CD4-positive, alpha-beta T cell treated with Interleukin-2 at 100 ng/mL for 4 hours (primary cell): ENCODE results near the gene SLC3A2.

Experiments used
- DNase-seq: peaks from one replicate; pipeline ENCODE4 v3.0.0-alpha.2; 2020; ENCODE audit warnings: low spot score

Gene SLC3A2

DNA sequence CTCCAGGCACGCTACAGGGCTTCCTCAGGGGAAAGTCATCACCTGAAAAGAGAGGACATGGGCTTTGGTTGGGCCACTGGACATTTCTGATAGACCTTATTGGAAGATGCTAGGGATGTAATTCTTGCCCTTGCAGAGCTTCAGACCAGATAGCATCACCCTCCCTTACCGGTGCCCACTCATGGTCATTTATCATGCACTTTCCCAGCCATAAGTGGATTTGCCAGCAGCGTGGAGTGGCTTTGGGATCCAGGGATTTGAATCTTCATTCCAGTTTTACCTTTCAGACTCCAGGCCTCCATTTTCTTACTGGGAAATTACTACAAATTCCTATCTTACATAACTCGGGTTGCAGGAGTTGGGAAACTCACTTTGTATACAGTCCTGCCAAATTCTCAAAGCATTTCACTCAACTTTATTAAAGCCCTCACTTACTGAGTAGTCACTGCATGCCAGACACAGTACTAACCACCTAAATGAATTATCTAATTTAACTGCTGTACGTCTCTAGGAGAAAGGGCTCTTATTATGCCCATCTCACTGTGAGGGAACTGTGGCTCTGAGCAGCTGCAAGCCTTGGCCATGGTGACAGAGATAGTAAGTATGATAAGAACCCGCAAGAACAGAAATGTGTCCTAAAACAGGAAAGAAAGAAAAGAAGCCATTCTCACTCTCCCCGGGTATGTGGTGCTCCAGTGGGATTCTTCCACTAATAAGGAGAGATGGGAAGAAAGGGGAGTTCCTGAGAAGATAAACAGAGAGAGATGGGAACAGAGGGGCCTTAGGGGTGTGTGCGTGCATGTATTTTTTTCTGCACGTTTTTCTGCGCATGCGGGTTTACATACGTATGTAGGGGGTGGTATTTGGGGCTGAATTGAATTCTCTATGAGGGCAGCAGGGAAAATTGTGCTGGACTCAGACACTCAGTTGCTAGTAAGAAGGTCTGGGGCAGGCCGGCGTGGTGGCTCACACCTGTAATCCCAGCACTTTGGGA lies 30.7 kb downstream of the SLC3A2 start:
- no peak for DNase-seq

DNA sequence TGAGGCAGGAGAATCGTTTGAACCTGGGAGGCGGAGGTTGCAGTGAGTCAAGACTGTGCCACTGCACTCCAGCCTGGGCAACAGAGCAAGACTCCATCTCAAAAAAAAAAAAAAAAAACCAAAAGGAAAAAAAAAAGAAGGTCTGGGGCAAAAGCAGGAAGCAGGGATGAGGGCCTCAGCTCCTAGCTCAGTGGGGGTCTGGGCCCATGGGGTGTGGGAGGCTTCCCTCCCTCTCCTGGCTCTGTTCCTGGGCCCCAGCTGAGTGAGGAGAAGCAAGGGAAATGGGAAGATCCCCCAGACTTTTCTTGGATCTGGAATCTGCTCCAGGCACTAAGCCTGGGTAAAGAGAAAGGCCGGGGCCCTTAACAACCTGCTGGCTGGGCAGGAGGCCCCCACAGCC lies 31.6 kb downstream of the SLC3A2 start:
- DNase-seq: no peak

DNA sequence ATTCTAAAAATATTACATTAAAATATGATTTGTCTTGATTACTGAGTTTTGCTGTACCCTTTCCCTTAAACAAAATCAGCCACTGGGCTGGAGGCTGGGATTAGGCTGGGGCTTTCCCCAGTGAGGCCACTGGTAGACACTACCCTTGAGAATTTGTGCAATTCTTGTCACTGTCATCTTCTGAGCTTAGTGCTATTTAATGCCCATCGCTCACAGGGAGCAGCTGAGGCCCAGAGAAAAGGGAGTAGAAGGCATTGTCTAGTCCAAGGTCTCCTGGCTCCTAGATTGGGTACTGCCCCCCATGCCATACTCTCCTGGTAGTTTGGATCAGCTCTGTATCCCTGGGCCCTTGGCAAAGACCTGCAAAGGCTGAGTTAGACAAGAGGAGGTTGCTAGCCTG lies 33.7 kb downstream of the SLC3A2 start:
- DNase-seq: no peak

DNA sequence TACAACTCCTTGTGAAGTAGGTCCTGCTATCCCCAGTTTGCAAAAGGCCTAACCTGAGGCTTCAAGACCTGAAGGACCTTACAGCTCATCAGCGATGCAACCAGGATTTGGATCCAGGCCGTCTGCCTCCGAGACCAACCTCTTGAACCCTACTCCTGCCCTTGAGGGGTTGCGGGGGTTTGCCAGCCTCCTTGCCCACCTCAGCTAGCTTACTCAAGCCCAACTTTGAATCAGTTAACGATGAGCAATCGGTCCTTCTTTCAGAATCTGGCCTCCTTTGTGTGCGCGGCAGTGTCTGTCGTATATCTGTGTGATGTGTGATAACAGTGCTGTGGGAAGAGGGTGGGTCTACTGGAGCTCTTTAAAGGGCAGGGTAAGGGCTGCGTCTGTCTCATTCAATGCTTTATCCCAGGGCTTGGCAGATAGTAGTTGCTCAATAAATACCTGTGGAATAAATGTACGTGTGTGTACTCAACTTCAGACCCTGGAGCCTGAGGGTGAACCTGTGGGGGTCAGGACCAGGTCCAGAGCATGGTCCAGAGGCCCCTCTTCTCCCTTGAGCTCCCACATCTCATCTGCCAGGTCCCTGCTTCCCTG lies 37.3 kb downstream of the SLC3A2 start:
- DNase-seq: no peak

DNA sequence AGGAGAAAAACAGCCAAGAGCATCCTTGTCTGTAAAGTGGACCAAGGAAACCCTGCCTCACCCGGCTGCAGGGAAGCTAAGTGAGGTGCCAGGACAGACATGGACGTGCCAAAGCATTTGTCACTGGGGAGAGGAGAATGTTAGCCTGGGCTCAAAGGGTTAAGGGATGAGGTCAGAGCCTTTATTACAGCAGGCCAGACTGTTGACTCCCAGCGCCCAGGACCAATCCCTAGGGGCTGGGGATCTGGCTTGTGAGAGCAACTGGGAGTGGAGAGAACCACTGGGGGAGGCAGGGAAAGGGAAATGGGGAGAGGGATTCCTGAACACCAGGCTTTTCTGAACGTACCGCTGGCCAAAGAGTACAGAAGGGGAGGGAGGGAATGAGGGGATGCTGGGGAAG lies 37.8 kb downstream of the SLC3A2 start:
- DNase-seq: no peak

DNA sequence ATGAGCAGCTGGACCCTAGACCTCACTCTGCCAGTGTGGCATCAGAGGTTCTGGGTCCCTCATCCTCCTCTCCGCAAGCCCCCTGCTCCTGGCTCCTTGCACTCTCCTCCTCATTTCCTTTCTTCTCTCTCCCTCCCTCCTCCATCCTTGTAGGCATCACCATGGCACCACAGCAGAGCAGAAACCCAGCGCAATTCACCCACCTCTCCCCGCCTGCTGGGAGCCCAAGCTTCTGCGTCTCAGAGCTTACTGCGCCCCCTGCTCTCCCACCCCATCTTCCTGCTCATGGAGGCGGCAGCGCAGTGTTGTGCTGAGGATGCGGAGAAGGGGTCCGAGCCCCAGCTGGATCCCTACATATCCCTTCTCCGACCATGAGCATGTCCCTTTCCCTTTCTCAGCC lies 38.8 kb downstream of the SLC3A2 start:
- no peak for DNase-seq

DNA sequence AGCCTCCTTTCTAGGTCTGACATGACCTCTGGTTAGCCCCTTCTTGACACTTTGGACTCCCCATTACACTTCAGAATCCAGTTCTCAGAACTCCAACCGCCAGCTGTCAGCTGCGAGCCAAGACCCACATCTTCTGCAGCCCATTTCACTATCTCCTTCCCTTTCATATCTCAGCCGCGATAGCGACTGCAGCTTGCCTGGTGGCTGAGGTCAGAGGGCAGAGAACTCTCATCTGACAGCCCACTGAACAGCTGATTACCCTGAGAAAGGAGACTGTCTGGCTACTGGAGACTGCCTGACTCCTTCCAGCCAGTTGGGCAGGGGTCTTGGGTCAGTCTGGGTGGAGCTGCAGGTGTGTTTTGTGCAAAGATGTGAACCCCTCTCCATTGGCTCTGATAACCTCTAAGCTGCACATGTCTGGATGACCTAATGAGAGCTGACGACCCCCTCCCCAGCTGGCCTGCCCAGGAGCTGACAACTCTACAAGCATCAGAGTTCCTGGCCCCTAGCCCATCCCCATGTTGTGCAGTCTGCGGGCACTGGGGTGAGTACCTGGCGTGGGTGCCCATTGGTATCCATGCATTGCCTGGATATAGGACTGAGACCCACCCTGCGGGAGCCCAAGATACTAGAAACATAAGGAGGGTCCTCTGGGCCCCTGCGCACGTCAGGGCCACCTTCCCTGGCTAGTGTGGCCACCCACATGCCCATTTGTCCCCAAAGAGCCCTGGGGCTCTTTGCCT lies 39.4 kb downstream of the SLC3A2 start:
- DNase-seq: no peak

DNA sequence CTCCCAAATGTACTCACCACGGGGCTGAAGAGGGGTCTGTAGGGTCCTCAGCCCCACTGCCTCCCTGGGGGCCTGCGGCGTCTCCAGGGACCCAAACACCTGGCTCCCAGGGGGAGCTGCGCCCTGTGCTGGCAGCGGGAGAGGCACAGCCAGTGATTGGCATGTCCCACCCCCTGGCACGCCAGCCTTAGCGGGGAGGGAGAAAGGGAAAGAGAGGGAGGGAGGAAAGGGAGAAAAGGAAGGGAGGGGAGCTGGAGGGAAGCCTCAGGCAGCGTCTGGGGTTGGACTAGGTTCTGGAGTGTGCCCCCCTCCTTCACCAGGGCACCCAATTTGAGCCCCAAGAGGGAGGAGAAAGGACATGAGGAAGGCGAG lies 40.5 kb downstream of the SLC3A2 start, which contains the start of gene CHRM1:
CHRM1 (minus strand) TSS at position 163 of the 372 bp plus-strand sequence. CDS start 10,263 bp downstream, outside the sequence.
- no peak for DNase-seq

DNA sequence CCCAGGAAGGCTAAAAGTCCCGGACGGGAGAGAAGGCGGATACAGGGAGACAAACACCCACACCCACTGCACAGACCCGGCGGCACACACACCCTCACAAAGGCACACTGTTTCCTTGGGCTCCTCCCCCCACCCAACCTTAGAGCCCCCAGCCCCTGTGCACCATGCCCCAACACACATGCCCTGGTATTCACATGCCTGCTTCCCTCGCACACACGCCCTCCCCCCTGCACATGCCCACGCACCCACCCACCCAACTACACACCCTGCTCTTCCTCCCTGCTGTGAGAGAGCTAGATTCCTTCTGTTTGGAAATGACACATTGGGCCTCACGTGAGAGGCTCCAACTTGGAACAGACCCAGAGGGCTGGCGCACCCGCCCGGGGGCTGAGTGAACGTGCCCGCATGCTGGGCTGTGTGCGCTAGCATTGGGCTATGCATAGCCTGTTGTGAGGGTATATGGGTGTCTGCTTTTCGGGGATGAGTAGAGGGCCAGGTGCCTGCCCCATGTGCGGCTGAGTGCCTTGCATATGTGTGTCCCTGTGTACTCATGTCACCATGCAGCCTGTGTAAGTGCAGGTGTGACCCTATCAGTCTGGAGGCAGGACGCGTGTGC lies 41.0 kb downstream of the SLC3A2 start:
- no peak for DNase-seq

DNA sequence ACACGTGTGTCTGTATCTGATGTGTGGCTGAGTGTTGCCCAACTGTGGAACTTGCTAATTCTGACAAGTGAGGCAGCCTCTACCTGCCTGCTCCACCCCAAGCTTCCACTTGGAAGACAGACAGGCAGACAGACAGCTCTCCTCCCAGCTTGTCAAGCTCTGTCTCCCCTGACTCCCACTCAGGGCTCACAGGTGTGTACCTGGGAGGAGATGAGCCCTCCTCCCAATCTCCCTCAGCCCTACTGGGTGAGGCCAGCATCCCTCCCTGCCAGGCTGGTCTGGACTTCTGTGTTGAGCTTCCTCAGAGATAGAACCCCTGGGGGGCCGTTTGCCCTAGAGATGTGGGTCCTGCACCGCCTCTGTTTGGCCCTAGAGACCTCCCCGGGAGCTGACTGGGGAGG lies 41.5 kb downstream of the SLC3A2 start:
- DNase-seq: no peak

DNA sequence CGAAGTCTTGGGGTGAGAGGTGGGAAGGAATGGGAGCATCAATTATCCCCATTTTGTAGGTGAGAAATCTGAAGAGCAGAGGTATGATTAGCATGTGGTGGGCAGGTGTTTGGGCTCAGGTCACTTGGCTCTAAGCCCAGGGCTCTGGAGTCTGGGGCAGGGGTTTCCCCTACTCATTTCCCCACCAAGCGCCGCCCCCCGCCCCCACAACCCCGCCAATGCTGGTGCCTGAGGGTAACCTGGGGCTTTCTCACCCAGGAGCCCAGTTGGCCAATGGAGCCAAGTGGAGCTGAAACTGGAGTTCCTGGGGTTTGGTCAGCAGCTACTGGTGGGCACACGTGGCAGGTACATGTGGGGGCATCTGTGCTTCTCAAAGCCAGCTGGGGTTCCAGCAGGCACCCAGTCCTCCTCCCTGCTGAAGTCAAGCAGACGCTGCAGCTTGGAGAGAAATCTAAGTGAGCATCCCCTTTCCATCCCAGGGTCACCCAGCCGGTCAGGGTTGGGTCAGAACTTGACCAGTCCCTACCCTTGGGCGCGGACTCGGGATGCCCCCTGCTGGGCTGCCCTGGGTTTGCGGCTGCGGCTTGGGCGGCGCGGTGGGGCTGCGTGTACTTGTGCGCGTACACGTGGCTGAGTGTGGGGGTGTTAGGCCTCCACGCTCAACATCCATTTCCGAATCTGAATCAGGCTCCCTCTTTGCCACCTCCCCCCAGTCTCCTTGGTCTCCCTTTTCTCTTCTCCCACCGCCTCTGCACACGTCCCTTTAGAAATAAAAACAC lies 42.1 kb downstream of the SLC3A2 start:
- no peak for DNase-seq

DNA sequence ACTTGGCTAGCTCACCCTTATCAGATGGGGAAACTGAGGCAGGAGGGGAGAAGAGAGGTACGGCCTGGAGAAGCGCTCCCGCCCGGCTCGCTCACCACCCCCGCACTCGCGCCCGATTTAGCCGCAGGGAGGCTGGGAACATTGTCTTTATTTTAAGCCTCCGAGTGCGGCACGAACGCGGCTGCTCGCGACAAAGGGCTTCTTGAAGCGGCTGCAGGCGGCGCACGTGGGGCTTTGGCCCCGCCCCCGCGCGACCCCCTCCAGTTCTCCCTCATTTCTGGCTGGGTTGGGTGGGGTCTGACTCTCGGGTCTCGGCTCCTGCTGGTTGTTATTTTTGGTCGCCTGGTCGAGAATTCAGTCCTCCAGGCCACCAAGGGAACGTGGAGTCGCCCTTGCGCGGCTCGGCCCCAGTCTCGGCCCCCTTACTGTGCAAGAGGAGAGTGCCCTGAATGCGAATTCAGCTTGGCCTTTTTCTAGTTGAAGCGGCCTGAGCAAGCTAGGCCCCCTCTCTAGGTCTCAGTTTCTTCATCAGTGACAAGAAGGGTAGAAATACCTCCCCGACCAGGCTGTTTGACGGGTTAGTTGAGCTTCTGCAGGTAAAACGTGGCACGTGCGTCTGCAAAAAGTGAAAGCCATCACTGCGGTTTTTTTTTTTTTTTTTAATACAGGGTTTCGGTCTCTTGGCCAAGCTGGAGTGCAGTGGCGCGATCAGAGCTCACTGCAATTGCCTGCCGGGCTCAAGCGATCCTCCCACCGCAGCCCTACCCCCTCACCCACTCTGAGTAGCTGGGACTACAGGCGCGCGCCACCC lies 43.1 kb downstream of the SLC3A2 start:
- no peak for DNase-seq

DNA sequence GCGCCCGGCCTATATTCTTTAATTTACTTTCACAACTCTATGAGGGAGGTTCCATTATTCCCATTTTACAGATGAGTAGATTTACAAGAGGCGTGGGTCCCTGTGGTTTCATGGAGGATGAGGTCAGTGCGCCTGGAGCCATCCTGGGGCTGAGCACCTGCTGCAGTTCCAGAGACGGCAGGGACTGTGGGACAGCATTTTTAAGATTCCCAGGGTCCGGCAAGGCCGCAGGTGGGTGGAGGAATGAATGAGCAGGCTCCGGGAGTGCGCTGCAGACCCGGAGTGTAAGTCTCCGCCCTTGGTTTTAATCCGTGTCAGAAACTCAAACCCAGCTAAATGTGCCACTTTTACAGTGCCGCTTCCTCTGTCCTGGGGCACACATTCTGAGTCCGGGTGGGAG lies 44.6 kb downstream of the SLC3A2 start:
- DNase-seq: no peak

DNA sequence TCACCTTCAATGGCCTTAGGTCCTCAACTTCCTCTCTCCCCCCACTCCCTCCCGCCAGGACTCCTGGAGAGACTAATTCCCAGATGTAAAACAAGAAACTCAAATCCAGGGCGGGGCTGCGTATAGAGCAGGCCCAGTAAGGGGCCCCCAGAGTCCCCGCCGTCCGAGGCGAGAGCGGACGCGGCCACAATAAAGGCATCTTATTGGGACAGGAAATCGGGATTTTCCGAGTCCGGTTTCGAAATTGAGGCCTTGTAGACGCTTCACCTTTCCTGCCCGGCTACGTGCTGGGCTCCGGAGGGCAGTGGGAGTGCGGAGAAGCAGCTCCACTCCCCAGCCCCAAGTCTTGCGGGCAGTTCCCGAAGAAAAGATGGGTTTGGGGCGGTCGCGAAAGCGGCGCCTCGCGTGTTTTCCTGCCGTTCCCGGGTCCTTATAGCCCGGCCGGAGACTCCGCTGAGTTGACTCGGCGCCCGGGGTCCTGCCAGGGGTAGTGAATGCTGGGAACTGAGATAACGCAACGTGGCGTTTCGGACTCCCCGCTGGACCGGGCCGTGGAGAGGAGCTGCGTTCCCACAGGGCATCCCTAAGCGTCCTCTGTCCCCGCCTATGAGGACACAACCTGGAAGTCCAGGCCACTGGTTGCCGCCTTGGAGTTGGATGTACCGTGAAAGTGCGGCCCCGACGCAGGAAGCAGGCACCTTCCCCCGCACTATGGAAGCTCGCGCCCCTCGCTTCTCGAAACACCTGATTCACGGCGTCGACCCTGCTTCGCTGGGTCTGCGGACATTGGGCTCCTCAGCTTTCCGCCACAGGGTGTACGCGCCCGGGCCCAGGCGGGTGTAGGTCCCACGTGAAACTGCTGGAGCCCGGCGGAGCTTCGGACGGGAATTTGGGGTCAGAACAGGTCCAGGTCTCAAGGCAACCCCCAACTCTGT lies 45.3 kb downstream of the SLC3A2 start:
- DNase-seq: no peak

DNA sequence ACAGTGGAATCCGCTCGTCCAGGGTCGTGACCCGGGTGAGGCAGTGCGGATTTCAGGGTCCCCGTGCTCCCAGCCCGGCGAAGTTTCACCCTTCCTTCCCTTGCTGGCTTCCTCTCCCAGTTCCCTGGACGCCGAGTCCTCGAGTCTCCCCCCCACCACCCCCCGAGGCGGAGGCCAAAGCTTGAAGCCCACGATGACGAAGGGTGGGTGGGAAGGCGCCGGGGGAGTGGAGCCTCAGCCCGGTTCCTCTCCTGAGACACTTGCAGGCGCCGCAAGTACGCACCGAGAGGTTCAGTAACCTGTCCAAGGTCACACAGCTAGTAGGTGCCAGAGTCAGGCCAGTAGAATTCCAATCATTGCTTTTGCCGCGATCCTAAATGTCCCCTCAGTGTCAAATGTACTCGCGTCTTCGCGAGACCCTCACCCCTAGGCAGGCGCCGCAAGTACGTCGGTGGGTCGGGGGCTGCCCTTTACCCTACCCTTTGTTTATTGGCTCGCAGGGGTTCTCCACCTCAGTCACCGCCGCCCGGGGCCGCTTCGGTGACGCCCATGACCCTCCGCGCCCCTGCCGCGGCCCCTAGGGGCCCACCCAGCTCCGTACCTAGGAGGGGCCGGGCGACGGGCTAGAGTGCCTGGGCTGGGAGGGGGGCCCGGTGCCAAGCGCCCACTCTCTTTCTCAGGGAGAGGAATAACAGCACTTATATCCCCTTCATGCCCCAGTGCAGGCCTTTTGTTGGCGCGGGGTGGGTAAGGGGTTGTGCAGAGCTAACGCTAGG lies 46.2 kb downstream of the SLC3A2 start:
- DNase-seq: no peak

DNA sequence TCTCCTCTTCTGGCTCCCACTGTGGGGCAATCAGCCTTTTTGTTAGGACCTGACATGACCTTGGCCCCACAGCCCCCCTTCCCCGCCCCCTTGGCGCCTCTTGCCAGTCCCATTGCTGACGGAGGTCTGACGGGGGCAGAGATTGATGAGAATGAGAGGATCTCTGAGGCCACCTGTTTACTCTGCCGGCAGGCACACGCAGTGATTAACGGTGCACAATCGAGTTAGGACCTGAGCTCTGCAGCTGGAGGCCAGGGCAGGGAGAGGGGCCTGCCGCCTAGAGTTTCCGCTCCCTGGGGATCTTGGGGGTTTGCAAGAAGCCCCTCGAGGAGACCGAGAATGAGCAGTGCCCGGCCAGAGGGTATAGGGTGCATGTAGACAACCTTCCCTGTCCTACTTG lies 47.3 kb downstream of the SLC3A2 start:
- DNase-seq: no peak

DNA sequence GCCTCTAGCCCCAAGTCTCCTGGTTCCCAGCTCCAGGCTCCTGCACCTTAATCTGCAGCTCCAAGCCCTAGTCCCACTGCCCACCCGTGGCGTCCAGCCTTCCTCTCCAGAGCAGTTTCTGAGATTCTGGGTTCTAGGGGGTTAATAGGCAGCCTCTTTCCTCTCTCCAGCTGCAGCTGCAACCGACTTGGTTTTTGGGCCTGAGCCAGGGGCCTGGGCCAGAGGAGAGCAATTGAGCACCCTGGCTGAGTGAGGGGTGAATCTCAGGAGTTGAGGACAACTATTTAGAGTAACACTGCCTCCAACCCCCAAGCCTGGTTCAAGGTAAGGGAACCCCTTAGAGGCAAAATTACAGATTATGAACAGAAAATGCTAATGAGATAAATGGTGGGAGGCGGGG lies 49.5 kb downstream of the SLC3A2 start:
- no peak for DNase-seq

DNA sequence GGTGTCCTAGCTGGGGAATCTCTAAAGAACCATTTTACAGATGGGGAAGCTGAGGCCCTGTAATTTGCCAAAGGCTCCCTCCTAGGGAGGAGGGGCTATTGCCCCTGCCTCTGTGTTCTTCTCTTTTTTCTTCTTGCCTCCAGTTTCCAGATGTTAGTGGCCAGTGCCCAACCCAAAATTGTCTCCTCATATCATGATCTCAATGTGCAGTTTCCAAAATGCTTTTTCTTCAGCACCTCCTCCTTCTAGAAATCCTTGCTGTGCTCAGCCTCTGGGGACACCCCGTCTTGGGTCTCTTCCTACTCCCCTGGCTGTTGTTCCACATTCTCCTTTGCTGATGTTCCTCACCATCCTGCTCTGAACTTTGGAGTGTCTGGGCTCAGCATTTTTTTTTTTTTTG lies 50.0 kb downstream of the SLC3A2 start:
- no peak for DNase-seq
